Gastroesophageal sphincter (tissue), 4 donors: ENCODE measurements around the gene CSNK2A3. TPM values are rescaled to one million over a fixed set of nuclear protein-coding genes. Genes with fewer than 3 reads are reported as not detected.

Source experiments
- ATAC-seq: fragments of 150-250 bp; one replicate; pipeline ENCODE4 v1.9.1; 2016; ENCODE audit warnings: mild to moderate bottlenecking, moderate library complexity
- H3K27ac ChIP-seq, 4 donors: fragments of 200-600 bp; sonication (generic) in 3 of 4; 1 replicate in 3 of 4; 2 replicates in 1 of 4; pipeline ENCODE4 v1.5.1; 2016 to 2019
- H3K27me3 ChIP-seq: fragments of 200-600 bp; sonication (generic); one replicate; pipeline ENCODE4 v1.5.1; 2019
- H3K36me3 ChIP-seq, 2 donors: fragments of 200-600 bp; sonication (generic); one replicate each; pipeline ENCODE4 v1.5.1; 2019; ENCODE audit warnings: control low read depth in 1 of 2
- H3K4me1 ChIP-seq, 3 donors: fragments of 200-600 bp; sonication (generic); 1 replicate in 2 of 3; 2 replicates in 1 of 3; pipeline ENCODE4 v1.5.1; 2016 to 2019; ENCODE audit warnings: control low read depth in 2 of 3
- H3K4me3 ChIP-seq, 2 donors: fragments of 200-600 bp; sonication (generic); one replicate each; pipeline ENCODE4 v1.5.1; 2019; ENCODE audit warnings: mild to moderate bottlenecking in 1 of 2, moderate library complexity in 1 of 2
- H3K9me3 ChIP-seq, 3 donors: fragments of 200-600 bp; sonication (generic); one replicate each; pipeline ENCODE4 v1.5.1; 2017 to 2019; ENCODE audit warnings: control low read depth in 2 of 3
- CTCF ChIP-seq, 4 experiments: fragments of 200-600 bp in 2 of 4; fragments of 450-650 bp in 2 of 4; sonication (generic) in 1 of 4; IDR thresholded peaks; one replicate each; pipeline ENCODE4 v1.5.1; 2017 to 2019; ENCODE audit warnings: antibody characterized with exemption in 4 of 4, mild to moderate bottlenecking in 2 of 4, moderate library complexity in 2 of 4
- EP300 ChIP-seq: sonication (generic); formaldehyde crosslinking; IDR thresholded peaks from one replicate; pipeline ENCODE4 v1.6.1; 2017; ENCODE audit warnings: antibody characterized with exemption, mild to moderate bottlenecking
- POLR2A ChIP-seq, 2 donors: fragments of 450-650 bp; IDR thresholded peaks; one replicate each; pipeline ENCODE4 v1.6.1; 2017; ENCODE audit warnings: antibody characterized with exemption in 2 of 2, mild to moderate bottlenecking in 2 of 2, moderate library complexity in 1 of 2
- POLR2AphosphoS5 ChIP-seq: sonication (generic); formaldehyde crosslinking; IDR thresholded peaks from one replicate; pipeline ENCODE4 v1.6.1; 2017; ENCODE audit warnings: antibody characterized with exemption
- WGBS, 2 donors: methylation state at CpG; one replicate each; pipeline ENCODE4 v1.1.5; 2018; ENCODE audit warnings: low coverage in 1 of 2; 5-methylcytosine and 5-hydroxymethylcytosine counted together
- total RNA-seq, 4 donors: library from RNA; depleted of rRNA; stranded (reverse); fragments of >200 nt; gene quantifications; one replicate each; pipeline ENCODE4 v1.1.0, GENCODE V29; 2016

The CSNK2A3 gene
- total RNA-seq, 4 donors from 2014 or later, result 0.59 to 2.2 (median 1.1) TPM

GRCh38 chr11:11374358-11375148 lies 21.5 kb upstream of the CSNK2A3 start:
- ATAC-seq, result no peak
- H3K4me3 ChIP-seq, result no peak overlapping the region
- TF ChIP-seq CTCF (IDR thresholded peaks at IDR 0.05), result no peak
- no peak for TF ChIP-seq EP300
- TF ChIP-seq POLR2AphosphoS5, result no peak
- TF ChIP-seq POLR2A (IDR thresholded peaks at IDR 0.05), result no peak
- WGBS, 2 donors, result 93 to 96% methylated on average over 7 of the region's 7 CpGs
- H3K27ac ChIP-seq, result no peak overlapping the region
- H3K27me3 ChIP-seq, result no peaks in the 10 kb centered on the region
- no peaks in the 10 kb centered on the region for H3K9me3 ChIP-seq
- H3K36me3 ChIP-seq, result peaks cover 0 to 86% of the 10 kb centered on the region in 2 donors
- H3K4me1 ChIP-seq, result peaks cover 0 to 12% (median 0%) of the 10 kb centered on the region in 3 donors

GRCh38 chr11:11373934-11374333 lies 20.9 kb upstream of the CSNK2A3 start:
- Histone ChIP-seq H3K36me3 (peaks cover 0 to 88% of the 10 kb centered on the region in 2 donors), H3K4me1 (peaks cover 0 to 12% (median 0%) of the 10 kb centered on the region in 3 donors), H3K27ac (no peak overlapping the region), H3K4me3 (no peak overlapping the region), H3K27me3 (no peaks in the 10 kb centered on the region), H3K9me3 (no peaks in the 10 kb centered on the region)
- TF ChIP-seq EP300 (no peak), CTCF (IDR thresholded peaks at IDR 0.05) (no peak), POLR2A (IDR thresholded peaks at IDR 0.05) (no peak), POLR2AphosphoS5 (no peak)
- WGBS, 2 donors, result 88 to 94% methylated on average over 1 to 4 of the region's 5 CpGs
- no peak for ATAC-seq

GRCh38 chr11:11372461-11372860 lies 19.4 kb upstream of the CSNK2A3 start:
- ATAC-seq, result no peak
- WGBS, 2 donors, result 97 to 100% methylated on average over 4 to 7 of the region's 8 CpGs
- peaks cover 0 to 12% (median 0%) of the 10 kb centered on the region in 3 donors for H3K4me1 ChIP-seq
- H3K27me3 ChIP-seq, result no peaks in the 10 kb centered on the region
- H3K9me3 ChIP-seq, result no peaks in the 10 kb centered on the region
- H3K27ac ChIP-seq, result no peak overlapping the region
- TF ChIP-seq POLR2A (IDR thresholded peaks at IDR 0.05) (no peak), EP300 (no peak), POLR2AphosphoS5 (no peak), CTCF (IDR thresholded peaks at IDR 0.05) (no peak)
- peaks cover 0 to 78% of the 10 kb centered on the region in 2 donors for H3K36me3 ChIP-seq
- H3K4me3 ChIP-seq, result no peak overlapping the region

GRCh38 chr11:11370962-11371303 lies 17.9 kb upstream of the CSNK2A3 start:
- ATAC-seq, result no peak
- H3K4me3 ChIP-seq, result no peak overlapping the region
- no peaks in the 10 kb centered on the region for H3K9me3 ChIP-seq
- H3K27ac ChIP-seq, result no peak overlapping the region
- peaks cover 0 to 66% of the 10 kb centered on the region in 2 donors for H3K36me3 ChIP-seq
- 29 to 53% methylated on average over 1 to 4 of the region's 6 CpGs for WGBS, 2 donors
- peaks cover 0 to 12% (median 0%) of the 10 kb centered on the region in 3 donors for H3K4me1 ChIP-seq
- H3K27me3 ChIP-seq, result no peaks in the 10 kb centered on the region
- no peak for TF ChIP-seq POLR2AphosphoS5
- TF ChIP-seq EP300, result no peak
- TF ChIP-seq CTCF (IDR thresholded peaks at IDR 0.05), result no peak
- TF ChIP-seq POLR2A (IDR thresholded peaks at IDR 0.05), result no peak
